SU-DHL-6 (cell line): Measurements from ENCODE around the gene LRRC4.

Source experiments
- EZH2phosphoT487 ChIP-seq: fragments of 200-600 bp; sonication (generic), shearing (Covaris generic); conservative IDR thresholded peaks from 2 replicates; pipeline ENCODE4 v1.6.1; 2018; ENCODE audit warnings: mild to moderate bottlenecking, antibody characterized with exemption, low read length, moderate library complexity, mixed read lengths
- TF ChIP-seq, protein P1 (sequence below): fragments of 200-600 bp; sonication (generic); IDR thresholded peaks from one replicate; pipeline ENCODE4 v1.5.1; 2017; ENCODE audit warnings: antibody characterized with exemption, mild to moderate bottlenecking, low read length, moderate library complexity; ENCODE audit not compliant: insufficient read depth, poor library complexity, severe bottlenecking

DNA sequence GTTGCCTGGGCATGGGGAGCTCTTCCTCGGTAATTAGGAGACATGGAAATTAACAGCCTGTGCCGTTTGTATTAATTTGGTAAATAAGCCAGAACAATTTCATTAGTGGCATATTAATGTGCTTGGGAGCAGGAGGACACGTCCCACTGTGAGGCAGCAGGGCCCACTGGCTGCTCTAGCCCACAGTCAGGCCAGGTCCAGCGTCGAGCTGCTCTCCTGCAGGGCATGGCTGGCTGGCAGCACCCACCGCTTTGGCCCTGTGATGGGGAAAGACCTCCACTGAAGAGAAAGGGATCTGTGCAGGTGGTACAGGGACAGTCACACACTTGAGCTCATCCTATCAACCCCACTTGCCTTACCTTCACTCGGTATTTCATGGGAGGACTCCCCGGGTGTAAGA, 37.5 kb upstream of the LRRC4 start:
- TF ChIP-seq, protein P1, sequence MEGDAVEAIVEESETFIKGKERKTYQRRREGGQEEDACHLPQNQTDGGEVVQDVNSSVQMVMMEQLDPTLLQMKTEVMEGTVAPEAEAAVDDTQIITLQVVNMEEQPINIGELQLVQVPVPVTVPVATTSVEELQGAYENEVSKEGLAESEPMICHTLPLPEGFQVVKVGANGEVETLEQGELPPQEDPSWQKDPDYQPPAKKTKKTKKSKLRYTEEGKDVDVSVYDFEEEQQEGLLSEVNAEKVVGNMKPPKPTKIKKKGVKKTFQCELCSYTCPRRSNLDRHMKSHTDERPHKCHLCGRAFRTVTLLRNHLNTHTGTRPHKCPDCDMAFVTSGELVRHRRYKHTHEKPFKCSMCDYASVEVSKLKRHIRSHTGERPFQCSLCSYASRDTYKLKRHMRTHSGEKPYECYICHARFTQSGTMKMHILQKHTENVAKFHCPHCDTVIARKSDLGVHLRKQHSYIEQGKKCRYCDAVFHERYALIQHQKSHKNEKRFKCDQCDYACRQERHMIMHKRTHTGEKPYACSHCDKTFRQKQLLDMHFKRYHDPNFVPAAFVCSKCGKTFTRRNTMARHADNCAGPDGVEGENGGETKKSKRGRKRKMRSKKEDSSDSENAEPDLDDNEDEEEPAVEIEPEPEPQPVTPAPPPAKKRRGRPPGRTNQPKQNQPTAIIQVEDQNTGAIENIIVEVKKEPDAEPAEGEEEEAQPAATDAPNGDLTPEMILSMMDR: no peak
- no peak for TF ChIP-seq EZH2phosphoT487
